ENCODE data around the gene FGB.

GRCh38 chr4:154526151-154526550 is 36.7 kb upstream of the FGB start:
- TF ChIP-seq POLR2A (IDR thresholded peaks at IDR 0.05) (no peak), POLR2AphosphoS5 (IDR thresholded peaks at IDR 0.05) (no peak), CTCF (IDR thresholded peaks at IDR 0.05) (no peak)

Measured in transverse colon (tissue), 4 donors.